Ascending aorta (tissue), 2 donors: Measurements from ENCODE around the gene KCTD19. TPM values are rescaled to one million over a fixed set of nuclear protein-coding genes. Genes with fewer than 3 reads are reported as not detected.

Source experiments
- DNase-seq, 2 donors: peaks; one replicate each; pipeline ENCODE4 v3.0.0-alpha.2; 2019; ENCODE audit warnings: low spot score in 2 of 2
- H3K27ac ChIP-seq, 2 donors: fragments of 200-600 bp; sonication (generic); one replicate each; pipeline ENCODE4 v1.5.1; 2016 to 2017; ENCODE audit warnings: mild to moderate bottlenecking in 1 of 2
- H3K27me3 ChIP-seq: fragments of 200-600 bp; sonication (generic); one replicate; pipeline ENCODE4 v1.5.1; 2017
- H3K36me3 ChIP-seq, 2 donors: fragments of 200-600 bp; sonication (generic); one replicate each; pipeline ENCODE4 v1.5.1; 2016
- H3K4me1 ChIP-seq, 2 donors: fragments of 200-600 bp; sonication (generic); one replicate each; pipeline ENCODE4 v1.5.1; 2016 to 2017; ENCODE audit warnings: mild to moderate bottlenecking in 1 of 2
- H3K4me3 ChIP-seq, 2 donors: fragments of 200-600 bp; sonication (generic); one replicate each; pipeline ENCODE4 v1.5.1; 2016 to 2017; ENCODE audit warnings: mild to moderate bottlenecking in 1 of 2
- H3K9me3 ChIP-seq, 2 donors: fragments of 200-600 bp; sonication (generic); one replicate each; pipeline ENCODE4 v1.5.1; 2016
- CTCF ChIP-seq, 3 experiments: fragments of 200-600 bp in 2 of 3; fragments of 450-650 bp in 1 of 3; sonication (generic) in 2 of 3; IDR thresholded peaks; one replicate each; pipeline ENCODE4 v1.5.1; 2016 to 2019; ENCODE audit warnings: antibody characterized with exemption in 3 of 3, mild to moderate bottlenecking in 1 of 3, moderate library complexity in 1 of 3
- intact Hi-C: fragments of 100-400 bp; cut with DNase I; formaldehyde crosslinking; loops from one replicate; pipeline ENCODE4 v1.15.1; 2023
- total RNA-seq: library from RNA; depleted of rRNA; stranded (reverse); fragments of >200 nt; gene quantifications from one replicate; pipeline ENCODE4 v1.1.0, GENCODE V29; 2016

Gene KCTD19
- total RNA-seq, 1 donor from 2014 or later, result not detected

DNA sequence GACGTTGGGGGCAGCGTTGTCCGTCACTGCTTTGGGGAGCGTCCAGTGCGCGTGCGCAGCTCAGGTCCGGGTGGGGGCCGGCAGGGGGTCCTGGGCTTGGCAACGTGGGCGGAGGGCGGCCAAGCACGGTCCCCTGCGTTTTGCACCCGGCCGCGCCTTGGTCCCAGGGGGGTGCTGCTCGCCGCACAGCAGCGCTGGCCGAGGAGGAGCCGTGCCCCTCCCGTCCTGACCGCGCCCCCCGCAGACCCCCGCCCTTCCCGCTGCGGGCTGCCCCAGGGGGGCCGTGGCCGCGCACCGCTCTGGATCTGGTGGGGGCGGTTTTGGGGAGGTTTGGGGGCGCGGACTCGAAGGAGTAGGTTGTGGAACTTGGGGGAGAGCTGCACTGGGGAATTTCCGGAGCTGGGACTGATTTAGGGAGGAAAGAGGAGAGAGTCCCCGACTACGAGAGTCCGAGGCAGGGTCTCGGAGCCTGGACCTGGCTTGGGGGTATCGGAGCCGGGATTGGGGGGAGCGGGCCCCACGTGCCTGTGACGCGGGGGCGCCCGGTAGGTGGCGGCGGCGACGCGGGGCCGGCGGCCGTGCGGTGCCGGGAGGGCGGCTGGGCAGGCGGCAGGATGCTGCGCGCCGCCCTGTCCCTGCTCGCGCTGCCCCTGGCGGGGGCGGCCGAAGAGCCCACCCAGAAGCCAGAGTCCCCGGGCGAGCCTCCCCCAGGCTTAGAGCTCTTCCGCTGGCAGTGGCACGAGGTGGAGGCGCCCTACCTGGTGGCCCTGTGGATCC is 78.0 kb downstream of the KCTD19 start, which contains the start of gene SLC9A5:
TSS of gene SLC9A5 (plus strand) at position 579 of the 777 bp plus-strand sequence. CDS start at position 615, 36 bp downstream.
- no peaks in the 10 kb centered on the region for H3K36me3 ChIP-seq
- peaks cover 6% of the 10 kb centered on the region for H3K27me3 ChIP-seq
- no peaks in the 10 kb centered on the region for H3K9me3 ChIP-seq
- H3K4me3 ChIP-seq, result peak within 1 kb of the TSS; percentile 69 to 71
- peaks cover 28 to 31% of the 10 kb centered on the region in 2 donors for H3K4me1 ChIP-seq
- no peak for DNase-seq
- peak in 2 of 3 experiments; percentile 23 to 50 for TF ChIP-seq CTCF (IDR thresholded peaks at IDR 0.05)
- intact Hi-C loops, result loop anchor here (10.0 kb wide), 3 partner anchors 416 to 596 kb away; partner anchors contain the start of genes ACD, C16orf86, CENPT and ENKD1
- H3K27ac ChIP-seq, result peak within 1 kb of the TSS in 1 of 2 donors; percentile 40

DNA sequence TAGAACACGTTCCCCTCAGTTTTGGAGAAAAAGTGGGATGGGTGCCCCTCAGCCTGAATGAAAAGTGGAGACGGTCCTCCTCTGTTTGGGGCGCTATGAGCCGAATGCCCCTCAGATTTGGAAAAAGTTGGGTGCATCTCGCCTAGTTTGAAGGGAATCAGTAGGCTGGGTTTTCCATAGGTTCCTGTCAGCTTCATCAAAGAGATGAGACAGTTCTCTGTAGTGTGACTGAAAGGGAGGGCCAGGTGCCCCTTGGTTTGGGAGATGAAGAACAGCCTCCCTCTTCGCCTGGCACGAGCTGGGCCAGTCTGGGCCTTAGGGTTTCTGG is 78.5 kb downstream of the KCTD19 start:
- Histone ChIP-seq H3K27me3 (peaks cover 6% of the 10 kb centered on the region), H3K9me3 (no peaks in the 10 kb centered on the region), H3K4me1 (peaks cover 28 to 31% of the 10 kb centered on the region in 2 donors), H3K36me3 (no peaks in the 10 kb centered on the region), H3K4me3 (peak overlapping the region; percentile 69 to 71), H3K27ac (peak overlapping the region in 1 of 2 donors; percentile 40)
- intact Hi-C loops, result loop anchor here (10.0 kb wide), 3 partner anchors 417 to 597 kb away; partner anchors contain the start of genes ACD, C16orf86, CENPT and ENKD1
- DNase-seq, result no peak
- no peak for TF ChIP-seq CTCF (IDR thresholded peaks at IDR 0.05)

DNA sequence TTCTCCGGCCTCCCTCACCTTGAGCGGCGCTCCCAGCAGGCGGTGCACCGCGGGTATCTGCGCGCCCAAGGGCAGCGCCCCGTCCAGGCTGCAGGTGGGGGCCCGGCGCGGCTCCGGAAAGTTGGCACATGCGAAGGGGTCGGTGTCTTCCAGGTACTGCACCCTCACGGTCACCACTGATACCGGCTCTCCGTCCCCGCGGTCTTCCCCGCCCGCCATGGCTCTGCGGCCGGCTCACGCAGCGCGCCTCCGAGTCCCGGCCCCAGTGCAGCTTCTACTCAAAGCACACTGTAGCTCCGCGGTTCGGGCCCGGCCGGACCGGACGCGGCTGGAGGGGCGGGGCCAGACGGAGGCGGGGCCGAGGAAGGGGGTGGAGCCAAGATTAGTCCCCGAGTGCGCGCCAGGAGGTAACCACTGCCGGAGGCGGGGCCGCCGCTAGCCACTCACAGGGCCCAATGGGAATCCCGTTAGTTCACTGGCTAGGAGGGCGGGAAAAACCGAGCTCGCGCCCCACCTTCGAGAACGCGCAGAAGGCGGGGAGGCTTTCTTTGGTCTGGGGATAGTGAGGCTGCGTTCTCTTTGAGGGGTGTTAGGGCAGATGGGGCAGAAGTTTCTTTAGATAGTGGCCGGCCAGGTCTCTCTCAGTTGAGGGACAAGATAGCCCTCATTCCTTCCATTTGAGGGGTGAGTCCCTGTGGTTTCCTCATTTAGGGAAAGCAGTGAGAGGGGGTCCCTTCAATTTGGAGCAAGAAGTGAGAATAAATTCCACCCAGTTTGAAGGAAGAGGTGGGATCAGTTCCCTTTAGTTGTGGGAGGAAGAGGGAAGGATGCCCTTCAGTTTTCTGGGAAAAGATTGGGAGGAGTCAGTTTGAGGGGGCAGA is 79.1 kb downstream of the KCTD19 start, which contains the start of gene FHOD1:
TSS of gene FHOD1 (minus strand) at position 290 of the 881 bp plus-strand sequence. CDS start at position 219, 71 bp downstream.
- intact Hi-C loops, result loop anchor here (1.0 to 10.0 kb wide), 4 partner anchors 20 to 597 kb away; partner anchors contain the start of genes ACD, C16orf86, CENPT and ENKD1
- Histone ChIP-seq H3K36me3 (no peaks in the 10 kb centered on the region), H3K27ac (peak within 1 kb of the TSS; percentile 82 to 89), H3K27me3 (peaks cover 6% of the 10 kb centered on the region), H3K4me1 (peaks cover 28 to 31% of the 10 kb centered on the region in 2 donors), H3K9me3 (no peaks in the 10 kb centered on the region), H3K4me3 (peak within 1 kb of the TSS; percentile 69 to 71)
- no peak for TF ChIP-seq CTCF (IDR thresholded peaks at IDR 0.05)
- DNase-seq, result peak; percentile 94 to 99

GRCh38 chr16:67246756-67247191 is 79.8 kb downstream of the KCTD19 start:
- no peaks in the 10 kb centered on the region for H3K36me3 ChIP-seq
- peak overlapping the region; percentile 65 to 69 for H3K4me3 ChIP-seq
- no peak for TF ChIP-seq CTCF (IDR thresholded peaks at IDR 0.05)
- H3K4me1 ChIP-seq, result peaks cover 28 to 31% of the 10 kb centered on the region in 2 donors
- no peaks in the 10 kb centered on the region for H3K9me3 ChIP-seq
- intact Hi-C loops, result loop anchor here (1.0 to 10.0 kb wide), 4 partner anchors 19 to 598 kb away; partner anchors contain the start of genes ACD, C16orf86, CENPT and ENKD1
- H3K27ac ChIP-seq, result peak overlapping the region; percentile 82 to 89
- H3K27me3 ChIP-seq, result peaks cover 6% of the 10 kb centered on the region
- DNase-seq, result no peak
